Glomerular visceral epithelial cell (primary cell): Measurements from ENCODE around the gene KCNQ1OT1.

Experiments
- DNase-seq: peaks from one replicate; pipeline ENCODE4 v3.0.0-alpha.2; 2016; ENCODE audit errors: extremely low spot score

The KCNQ1OT1 gene

DNA sequence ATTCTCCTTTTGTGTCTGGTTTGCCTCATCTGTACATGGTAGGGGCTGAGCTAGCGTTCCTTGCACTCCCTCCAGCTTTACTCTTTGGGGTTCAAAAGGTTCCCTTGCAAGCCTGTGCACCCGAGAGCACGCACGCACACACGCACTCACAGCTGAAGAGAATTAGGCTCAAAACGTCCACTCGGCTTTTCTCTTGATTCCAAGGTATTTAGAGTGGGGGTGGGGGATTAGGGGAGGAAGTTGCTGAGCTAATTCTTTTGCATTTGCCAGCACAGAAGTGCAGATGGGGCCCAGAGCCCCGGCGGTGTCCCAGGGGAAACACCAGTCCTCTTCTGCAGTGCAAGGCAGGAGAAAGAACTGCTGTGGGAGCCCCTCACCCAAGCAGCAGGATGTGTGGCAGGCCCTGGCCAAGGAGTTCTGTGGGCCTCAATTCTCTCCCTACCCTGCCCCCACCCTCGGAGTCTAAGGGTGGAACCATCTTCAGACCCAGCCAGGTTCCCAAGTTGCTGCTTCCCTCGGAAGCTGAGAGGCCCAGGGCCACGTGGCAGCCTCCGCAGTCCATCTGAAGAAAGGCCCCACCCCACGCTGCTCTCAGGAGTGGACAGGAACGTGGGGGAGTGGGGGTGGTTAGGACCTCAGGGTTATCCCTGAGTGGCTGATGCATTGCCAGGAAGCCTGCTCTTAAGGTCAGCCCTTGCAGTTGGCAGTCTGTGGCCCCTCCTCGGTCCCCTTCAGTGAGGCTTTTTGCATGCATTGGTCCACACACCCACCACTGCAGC lies 3.8 kb upstream of the KCNQ1OT1 start:
- DNase-seq = no peak

DNA sequence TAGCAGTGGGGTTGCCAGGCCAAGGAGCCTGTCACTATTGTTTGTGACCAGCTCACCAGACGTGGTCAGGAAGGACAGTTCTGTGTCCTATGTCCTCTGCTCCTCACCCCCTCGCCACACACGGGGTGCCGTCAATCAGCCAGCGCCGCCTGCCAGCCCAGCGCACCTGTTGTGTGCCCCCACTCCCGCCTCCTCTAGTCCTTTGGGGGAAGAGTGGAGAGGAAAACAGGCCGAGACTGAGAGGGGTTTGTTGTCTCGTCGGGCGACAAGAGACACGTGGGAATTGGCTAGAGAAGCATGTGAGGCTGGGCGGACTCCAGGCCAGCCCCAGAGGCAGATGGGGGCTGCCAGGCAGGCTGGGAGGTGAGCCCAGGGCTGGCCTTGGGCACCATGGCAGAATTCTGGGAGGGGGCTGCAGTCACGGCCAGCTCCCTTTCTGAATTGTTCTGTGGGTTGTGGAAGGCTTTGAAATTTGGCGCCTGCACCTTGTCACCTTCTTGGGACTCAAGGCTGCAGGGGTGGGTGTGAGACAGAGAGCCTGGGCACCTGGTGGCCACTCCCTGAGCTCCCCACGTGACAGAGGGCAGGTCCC lies 3.1 kb upstream of the KCNQ1OT1 start:
- no peak for DNase-seq

DNA sequence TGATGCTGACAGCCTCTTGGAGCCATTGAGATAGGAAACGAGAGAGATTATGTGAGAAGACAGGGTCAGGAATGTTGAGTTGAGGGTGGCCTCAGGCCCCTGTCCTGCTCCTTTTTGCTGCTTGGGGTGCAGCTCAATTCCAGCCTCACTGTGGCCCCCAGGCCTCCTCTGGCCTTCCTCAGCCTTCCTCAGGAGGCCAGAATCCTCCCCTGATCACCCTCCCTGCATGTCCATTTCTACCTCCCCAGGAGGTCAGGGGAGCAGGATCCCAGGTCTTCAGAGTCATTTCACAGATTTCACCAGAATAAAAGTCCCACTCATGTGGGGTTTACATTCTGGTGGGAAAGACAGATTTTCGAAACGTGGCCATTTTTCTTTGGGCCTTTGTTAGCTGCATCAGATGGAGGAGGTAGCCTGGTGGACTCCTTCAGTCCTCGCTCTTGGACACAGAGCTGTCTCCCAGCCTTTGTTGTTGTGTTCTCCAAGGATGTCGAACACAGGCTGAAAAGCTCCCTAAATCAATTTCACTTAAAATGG lies 2.2 kb upstream of the KCNQ1OT1 start:
- DNase-seq = no peak

DNA sequence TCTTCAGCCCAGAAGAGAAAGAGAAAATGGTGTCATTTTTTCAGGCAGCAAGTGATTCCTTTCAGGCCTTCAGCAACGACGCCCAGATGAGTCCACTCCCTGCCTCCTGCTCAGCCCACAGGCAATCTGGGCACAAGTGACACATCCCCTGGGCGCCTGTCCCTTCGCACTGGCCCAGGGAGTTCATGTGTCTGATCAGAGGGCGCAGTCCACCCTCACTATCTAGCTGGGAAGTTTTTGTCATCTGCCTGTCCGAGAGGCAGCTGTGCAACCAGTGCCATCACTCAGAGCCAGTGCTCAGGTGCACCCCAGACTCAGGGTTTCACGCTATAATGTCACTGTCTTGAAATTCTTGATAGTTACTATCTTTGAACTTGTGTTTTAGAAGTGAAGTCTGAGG lies 1.4 kb upstream of the KCNQ1OT1 start:
- DNase-seq = no peak

DNA sequence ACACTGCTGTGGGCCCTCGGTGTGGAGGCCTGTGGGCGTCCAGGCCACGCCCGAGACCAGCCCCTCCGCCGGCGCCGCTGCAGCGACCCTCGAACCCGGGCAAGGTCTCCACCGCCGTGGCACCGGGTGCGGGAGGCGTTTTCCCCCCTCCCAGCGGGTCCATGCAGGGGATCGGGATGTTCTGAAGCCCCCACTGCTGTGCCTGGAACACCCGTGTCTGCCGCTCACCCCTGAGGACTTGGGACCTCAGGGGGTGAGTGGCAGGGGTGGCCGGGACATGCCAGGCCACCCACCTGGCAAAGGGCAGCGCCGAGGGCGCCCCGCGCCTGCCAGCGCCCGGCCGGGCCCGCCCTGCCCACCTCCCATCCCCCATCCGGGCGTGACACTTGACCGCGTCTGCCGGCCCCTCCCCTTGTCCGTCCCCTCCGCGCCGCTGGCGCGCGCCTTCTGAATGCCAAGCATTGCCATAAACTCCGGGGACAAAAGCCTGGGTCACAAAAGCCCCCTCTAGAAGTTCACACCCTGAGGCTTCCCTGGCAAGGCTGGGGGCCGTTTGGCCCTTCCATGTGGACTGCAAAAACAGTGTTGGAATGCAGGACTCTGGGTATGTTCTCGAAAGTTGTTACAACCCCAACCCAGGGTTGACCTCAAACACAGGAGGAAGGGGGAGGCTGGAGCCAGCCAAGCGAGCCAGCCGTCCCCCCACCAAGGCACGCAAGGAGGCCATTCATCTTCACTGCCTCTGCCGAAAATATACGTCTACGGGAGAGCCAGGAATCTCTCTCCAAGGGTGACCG lies 819 bp upstream of the KCNQ1OT1 start:
- peak; percentile 52 for DNase-seq

DNA sequence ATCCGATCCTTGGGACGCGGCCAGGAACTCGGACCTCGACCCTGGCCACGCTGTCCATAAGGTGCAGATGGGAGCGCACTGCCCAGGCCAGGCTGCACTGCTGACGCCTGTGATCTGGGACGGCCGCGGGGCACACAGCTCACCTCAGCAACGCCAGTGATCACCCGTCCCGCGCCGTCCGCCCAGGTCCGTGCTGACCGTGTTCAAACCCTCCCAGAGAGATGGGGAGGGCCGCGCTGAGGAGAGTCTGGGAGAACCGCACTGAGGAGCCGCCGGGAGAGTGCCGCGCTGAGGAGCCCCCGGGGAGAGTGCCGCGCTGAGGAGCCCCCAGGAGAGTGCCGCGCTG lies 636 bp downstream of the KCNQ1OT1 start:
- no peak for DNase-seq

DNA sequence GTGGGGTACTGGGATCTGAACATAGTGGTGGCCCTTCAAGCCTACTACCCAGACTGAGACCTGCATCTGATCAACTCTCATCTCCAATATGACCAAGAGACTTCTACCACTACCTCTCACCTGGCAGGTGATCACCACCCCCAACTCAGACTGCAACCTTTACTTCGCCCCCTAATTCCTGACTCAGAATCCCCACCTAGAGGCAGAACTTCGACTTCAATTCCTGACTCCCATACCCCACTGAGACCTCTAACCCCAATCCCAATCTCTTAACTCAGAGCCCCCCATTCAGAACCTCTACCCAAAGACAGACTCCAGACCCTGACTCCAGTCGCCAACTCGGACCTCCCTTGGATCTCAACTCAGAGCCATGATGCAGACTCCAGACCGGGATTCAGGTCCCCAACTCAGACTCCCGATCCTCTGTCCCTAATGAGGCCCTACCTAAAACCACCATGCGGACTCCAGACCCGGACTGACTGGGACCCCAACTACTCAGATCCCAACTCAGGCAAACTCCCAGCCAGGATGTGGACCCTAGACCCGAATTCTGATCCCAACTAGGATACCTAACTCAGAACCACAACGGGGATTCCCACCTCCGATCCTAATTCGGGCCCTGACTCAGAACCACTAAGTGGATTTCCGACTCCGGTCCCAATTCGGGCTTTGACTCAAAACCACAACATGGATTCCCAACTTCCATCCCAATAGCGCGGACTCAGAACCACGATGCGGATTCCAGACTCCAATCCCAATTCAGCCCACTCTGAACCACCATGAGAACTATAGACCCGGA lies 1.2 kb downstream of the KCNQ1OT1 start:
- no peak for DNase-seq

DNA sequence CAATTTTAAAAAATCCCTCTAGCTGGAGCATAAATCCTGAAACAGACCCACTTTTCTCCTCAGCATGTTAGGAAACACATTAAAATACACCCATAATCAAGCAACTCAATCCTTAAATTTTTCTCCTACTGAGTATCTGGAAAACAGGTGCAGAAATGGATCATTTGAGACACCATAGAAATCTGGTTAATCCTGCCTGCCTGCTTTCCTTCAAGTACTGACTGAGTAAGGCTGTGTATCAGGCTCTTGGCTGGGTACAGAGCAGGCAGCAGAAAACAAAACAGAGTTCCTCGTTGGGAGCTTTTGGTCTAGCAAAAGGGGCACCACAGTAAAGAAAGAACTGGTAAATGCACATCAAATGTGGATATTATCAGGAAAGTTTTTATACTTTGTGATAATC lies 1.9 kb downstream of the KCNQ1OT1 start:
- DNase-seq = no peak

DNA sequence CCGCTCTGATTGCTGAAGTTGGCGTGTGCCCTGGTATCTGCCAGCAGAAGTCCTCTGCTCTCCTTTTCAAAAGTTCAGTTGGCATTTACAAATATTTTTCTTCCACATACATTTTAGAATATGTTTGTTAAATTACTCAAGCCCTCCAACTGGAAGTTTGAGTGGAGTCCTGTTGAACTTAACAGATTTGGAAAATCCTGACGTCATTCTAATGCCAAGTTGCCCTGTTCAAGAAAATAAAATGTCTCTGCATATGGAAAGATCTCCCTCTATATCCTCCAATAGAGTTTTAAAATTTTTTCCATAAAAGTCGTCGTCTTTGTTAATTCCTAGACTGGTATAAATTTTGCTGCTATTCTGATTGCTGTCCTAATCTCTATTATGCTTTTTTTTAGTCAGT lies 3.3 kb downstream of the KCNQ1OT1 start:
- DNase-seq = no peak

DNA sequence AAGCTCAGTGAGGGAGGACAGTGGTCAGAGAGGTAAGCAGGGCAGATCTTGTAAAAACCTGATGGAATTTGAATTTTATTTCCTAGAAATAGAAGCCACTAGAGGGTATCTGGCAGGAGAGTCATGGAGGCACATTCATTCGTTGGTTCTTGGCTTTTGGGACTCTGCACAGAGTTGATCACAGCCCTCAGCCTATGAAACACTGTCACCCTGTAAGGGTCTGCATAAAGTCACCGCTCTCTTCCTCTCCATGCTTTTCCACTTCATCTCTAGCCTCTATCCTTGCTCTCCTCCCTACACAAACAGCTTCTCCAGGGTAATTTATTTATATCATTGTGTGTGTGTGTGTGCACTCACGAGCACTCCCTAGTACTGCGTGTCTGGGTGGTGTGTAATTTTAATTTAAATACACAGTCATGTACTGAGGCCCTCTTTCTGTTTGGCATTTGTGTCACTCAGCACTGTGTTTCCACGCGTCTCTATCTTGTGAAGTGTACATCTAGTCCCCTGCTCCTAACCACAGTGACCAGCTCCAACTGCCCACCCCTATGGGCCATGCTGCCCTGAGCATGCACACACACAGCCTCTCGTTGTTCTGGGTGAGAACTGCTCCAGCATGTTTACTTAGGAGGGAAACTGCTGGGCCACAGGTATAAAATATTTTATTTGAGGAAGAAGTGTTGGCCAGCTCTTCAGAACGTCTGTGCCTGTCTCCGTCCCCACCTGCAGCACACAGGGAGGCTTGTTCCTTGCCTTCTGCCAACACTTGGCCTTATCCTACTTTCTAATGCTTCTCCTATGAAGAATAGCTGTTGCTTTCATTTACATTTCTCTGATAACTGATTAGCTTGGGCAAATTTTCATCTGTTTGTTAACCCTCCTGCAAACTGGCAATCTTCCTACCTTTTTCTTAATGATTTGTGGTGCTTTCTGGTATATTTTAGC lies 4.5 kb downstream of the KCNQ1OT1 start:
- DNase-seq = no peak

DNA sequence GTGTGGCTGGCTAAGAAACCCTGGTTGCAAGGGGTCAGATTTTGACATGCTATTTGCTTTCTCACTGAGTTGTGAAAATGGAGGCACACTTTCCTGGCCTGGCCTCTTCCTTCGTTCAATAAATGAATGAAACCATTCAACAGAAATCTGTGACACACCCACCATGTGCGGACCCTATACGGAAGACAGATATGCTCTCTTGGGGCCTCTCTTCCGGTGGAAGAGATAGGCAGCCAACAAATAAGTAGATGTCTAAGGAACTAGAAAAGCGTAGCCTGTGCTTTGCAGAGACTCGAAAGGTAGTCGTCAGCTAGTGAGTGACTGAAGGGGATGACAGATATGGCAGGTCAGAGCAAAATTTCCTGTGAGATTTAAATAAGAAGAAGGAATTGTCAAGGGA lies 5.3 kb downstream of the KCNQ1OT1 start:
- no peak for DNase-seq

DNA sequence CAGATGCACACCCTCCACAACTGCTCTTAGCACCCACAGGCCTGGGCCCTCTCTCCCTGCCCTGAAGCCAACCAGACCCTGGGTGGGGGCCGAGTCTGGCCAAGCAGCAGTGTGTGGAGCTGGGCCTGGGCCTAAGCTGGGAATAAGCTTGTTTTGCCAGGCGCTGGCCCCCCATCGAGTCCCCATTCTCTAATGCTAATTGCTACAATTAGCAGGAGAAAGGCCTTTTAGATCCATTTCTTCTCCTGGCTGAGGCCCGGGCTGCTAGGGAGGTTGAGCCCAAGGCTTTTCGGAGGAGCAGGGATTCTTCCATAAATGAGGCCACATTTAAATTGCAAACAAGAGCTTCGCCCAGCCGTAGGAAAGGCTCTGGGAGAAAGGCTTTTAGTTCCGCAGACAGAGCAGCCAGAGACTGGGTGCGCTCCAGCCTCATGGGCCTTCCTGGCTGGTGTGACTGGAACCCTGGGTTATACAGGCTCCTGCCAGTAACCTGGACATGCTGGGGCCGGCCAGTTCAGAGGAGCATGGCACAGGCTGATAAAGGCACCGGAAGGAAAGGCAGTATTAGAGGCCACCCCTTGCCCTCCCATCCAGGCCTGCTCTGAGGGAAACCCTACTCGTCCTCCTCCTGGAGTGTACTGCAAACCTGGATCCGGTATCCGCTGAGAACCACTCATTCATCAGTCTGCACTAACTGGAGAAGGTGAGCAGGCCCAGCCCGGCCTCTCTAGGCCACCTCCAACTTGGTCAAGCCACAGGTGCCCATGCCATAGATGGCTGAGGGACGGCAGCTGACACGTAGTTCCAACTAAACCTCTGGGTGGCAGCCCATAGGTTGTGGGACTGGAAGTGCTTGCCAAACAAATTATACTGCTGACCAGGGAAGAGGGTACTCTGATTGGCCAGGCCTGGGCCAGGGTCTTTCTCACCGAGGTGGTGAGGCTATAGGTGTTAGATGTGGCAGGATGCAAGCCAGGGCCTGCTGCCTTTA lies 6.2 kb downstream of the KCNQ1OT1 start:
- no peak for DNase-seq

DNA sequence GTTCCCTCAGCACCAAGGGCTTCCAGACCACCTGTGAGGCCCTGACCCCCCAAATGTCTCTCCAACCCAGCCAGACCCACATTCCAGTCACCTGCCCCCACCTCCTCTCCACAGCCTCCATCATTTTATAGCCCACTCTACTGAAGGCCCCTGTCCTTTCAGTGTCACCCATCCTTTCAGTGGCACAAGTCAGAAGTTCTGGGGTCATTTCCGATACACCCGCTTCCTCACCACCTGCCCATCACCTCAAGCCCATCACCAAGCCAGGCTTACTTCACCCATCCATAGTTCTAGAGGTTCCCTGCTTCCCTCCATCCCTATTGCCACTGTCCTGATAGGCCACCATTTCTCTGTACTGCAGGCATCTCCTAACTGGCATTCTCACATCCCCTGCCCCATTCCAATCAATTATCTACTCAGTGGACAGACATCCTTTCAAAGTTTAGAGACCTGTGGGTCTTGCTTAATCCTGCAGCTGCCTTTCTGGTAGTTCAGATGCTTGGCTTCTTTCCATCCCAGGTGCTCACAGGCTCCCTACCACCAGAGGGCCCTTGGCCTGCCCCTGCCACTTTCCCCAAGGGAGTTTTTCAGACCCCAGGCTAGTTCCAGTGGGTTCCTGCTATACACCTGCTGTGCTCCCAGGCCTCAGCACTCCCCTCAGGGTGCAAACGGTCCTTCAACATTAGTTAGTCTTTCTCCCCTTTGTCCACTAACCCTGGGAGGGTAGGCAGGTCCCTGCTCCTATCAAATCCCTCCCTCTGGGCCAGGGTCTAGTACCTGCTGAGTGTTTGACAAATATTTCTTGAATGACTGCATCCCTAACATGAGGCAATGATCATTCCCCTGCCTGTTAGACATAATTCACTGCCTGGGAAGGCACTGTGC lies 7.6 kb downstream of the KCNQ1OT1 start:
- DNase-seq = peak; percentile 28

DNA sequence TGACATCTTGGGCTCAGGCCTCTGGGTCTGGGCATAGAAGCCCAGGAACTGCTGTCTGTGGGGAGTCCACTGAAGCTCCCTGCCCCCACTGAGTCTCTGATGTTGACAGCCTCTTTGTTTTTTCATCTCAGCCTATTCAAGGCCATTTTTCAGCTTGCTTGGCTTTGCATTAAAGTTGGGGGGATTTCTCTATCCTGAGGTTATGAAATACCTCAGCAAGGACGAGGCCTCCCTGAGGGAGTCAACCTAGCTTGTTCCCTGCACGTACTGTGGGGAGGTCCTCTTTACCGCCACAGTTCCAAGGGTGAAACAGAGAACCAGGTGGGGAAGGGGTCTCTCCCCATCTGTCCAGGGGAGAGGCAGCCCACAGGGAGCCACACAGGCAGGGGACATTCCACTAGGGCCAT lies 8.4 kb downstream of the KCNQ1OT1 start:
- no peak for DNase-seq

DNA sequence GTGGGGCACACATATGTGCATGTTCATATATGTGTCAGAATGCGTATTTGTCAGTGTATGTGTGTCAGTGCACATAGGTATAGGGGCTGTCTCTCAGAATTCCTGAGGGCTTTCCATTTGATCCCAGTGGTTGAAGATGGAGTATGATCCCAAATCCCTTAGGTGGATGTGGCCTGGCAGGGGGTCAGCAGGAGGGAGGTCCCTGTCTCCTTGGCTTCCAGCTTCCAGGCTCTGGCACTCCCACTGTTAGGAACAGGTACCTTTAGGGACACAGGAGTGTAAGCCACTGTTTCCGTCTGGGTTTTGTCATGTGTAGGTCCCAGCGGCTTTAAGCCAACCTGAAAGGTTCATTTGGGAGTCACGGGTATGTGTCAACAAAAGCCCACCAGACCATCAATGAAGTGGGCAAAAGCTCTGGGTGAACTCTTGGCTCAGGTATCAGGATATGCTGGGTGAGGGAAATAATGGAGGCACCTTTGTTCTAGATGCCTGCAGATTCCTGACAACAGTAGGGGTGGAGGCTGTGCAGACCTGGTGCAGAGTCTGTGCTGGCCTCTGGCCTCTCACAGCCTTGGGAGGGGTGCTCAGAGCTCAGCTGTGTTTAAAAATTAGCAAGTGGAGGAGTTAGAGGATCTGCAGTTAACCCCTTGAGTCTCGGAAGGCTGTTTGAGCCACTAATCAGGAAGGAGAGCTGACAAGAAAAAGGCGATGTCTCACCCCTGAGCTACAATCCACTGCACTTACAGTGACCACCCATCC lies 9.0 kb downstream of the KCNQ1OT1 start:
- DNase-seq = no peak

DNA sequence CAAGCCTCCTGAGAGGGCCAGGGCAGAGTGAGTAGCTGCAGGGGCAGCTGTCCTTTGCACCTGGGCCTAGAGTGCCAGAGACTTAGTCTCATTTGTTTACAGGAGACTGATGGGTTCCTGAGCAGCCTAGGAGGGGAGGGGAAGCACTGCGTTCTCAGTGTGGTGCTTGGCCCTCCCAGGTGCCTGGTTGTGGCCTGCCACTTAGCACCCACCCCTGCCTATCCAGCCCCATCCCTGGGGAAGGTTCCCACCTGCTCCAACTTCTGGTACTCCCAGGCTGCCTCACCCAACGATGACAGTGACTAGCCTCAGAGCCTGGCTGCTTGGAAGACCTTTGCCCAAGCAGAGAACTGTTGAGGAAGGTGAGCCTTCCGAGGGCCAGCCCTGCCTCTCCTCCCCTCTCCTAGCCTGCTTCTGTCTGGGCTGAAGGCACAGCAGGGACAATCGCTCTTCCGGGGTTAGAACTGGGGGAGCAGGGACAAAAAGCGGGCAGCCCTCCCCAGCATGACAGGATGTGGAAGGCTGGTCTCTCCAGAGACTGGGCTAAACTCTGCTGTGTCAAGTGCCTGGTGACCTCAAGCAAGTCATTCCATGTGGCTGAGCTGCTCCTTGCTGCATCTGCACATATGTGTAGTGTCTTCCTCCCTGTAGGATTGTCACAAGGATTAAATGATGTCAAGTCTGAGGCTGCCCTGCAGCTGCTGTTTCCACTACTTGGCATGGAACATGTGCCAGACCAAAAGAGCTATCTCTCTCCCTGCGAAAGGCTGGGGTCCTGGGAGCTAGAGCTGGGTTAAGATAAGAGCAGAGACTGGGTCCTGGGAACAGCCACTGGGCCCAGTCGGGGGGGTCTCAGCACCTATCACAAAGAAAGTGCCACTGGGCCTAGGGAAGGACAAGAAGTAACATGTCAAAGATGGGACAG lies 9.9 kb downstream of the KCNQ1OT1 start:
- DNase-seq = no peak
